Calu3 (cell line): Measurements from ENCODE around the gene SLC29A3. TPM values are rescaled to one million over a fixed set of nuclear protein-coding genes. Genes with fewer than 3 reads are reported as not detected.

Source experiments
- BruUV-seq: library from RNA; stranded (reverse); fragments of 400-500 nt; replicated peaks from 2 replicates; lab custom pipeline; 2021; lab: Mats Ljungman, UMichigan
- CTCF ChIA-PET: fragments of 300-600 bp; sonication (Branson Sonifier 250); formaldehyde crosslinking; loops from one replicate; lab custom pipeline; 2022; ENCODE audit warnings: antibody characterized with exemption; lab: Charles Lee
- DNase-seq: peaks from one replicate; pipeline ENCODE4 v3.0.0; 2022
- H3K27ac Mint-ChIP-seq: one replicate; pipeline ENCODE4 v1.8.0; 2022; ENCODE audit warnings: mixed read lengths; ENCODE audit not compliant: unreplicated experiment
- H3K27me3 Mint-ChIP-seq: one replicate; pipeline ENCODE4 v1.8.0; 2022; ENCODE audit warnings: mixed read lengths; ENCODE audit not compliant: unreplicated experiment
- H3K36me3 Mint-ChIP-seq: one replicate; pipeline ENCODE4 v1.8.0; 2022; ENCODE audit warnings: mild to moderate bottlenecking, moderate library complexity, mixed read lengths; ENCODE audit not compliant: insufficient read depth, unreplicated experiment
- H3K4me1 Mint-ChIP-seq: one replicate; pipeline ENCODE4 v1.8.0; 2022; ENCODE audit warnings: mild to moderate bottlenecking, low read depth, mixed read lengths; ENCODE audit not compliant: unreplicated experiment
- H3K4me3 Mint-ChIP-seq: one replicate; pipeline ENCODE4 v1.8.0; 2022; ENCODE audit warnings: mild to moderate bottlenecking, low read depth, moderate library complexity, mixed read lengths; ENCODE audit not compliant: unreplicated experiment
- H3K9me3 Mint-ChIP-seq: one replicate; pipeline ENCODE4 v1.8.0; 2022; ENCODE audit warnings: low read depth, mixed read lengths; ENCODE audit not compliant: unreplicated experiment
- CTCF ChIP-seq: fragments of 200-600 bp; IDR thresholded peaks from one replicate; pipeline ENCODE4 v1.8.0; 2022; ENCODE audit warnings: antibody characterized with exemption; ENCODE audit not compliant: unreplicated experiment
- intact Hi-C: fragments of 100-400 bp; cut with micrococcal nuclease; formaldehyde crosslinking; loops from one replicate; pipeline ENCODE4 v1.10.0; 2022; ENCODE audit not compliant: unreplicated experiment
- total RNA-seq: library from RNA; stranded (reverse); gene quantifications from 2 replicates; pipeline ENCODE4 v1.2.3, GENCODE V29; 2022

The SLC29A3 gene
- total RNA-seq, 1 experiment from 2014 or later, result 5.9 TPM

- CTCF ChIA-PET, result interaction anchor here (0.7 to 1.3 kb wide), 4 partner anchors 12 to 25 kb away, joined by 3 to 6 read pairs (median 4); partner anchors contain the start of gene SLC29A3
- intact Hi-C loops, result no loop called here
- no peak overlapping the region for H3K4me3 Mint-ChIP-seq
- no peak overlapping the region for H3K27ac Mint-ChIP-seq
- peaks cover 9% of the 10 kb centered on the region for H3K4me1 Mint-ChIP-seq
- H3K27me3 Mint-ChIP-seq, result no peaks in the 10 kb centered on the region
- no peak for DNase-seq
- no peaks in the 10 kb centered on the region for H3K36me3 Mint-ChIP-seq
- no peaks in the 10 kb centered on the region for H3K9me3 Mint-ChIP-seq
- TF ChIP-seq CTCF, result no peak
- BruUV-seq, result no TSS peak
These were observed 12.7 kb downstream of the SLC29A3 start for GRCh38 chr10:71331736-71332135.

- Mint-ChIP-seq H3K4me3 (no peak overlapping the region), H3K36me3 (no peaks in the 10 kb centered on the region), H3K4me1 (peaks cover 9% of the 10 kb centered on the region), H3K27ac (no peak overlapping the region), H3K9me3 (no peaks in the 10 kb centered on the region), H3K27me3 (no peaks in the 10 kb centered on the region)
- no peak for TF ChIP-seq CTCF
- intact Hi-C loops, result no loop called here
- CTCF ChIA-PET, result interaction anchor here (0.7 to 1.3 kb wide), 3 partner anchors 12 to 26 kb away, joined by 3 to 6 read pairs (median 4); partner anchors contain the start of gene SLC29A3
- no TSS peak for BruUV-seq
- no peak for DNase-seq
These were observed 13.4 kb downstream of the SLC29A3 start for GRCh38 chr10:71332466-71332865.

- no peak for DNase-seq
- CTCF ChIA-PET, result interaction anchor here (1.1 kb wide), 1 partner anchor 10 kb away, joined by 3 read pairs; no protein-coding TSS in a partner anchor
- no peaks in the 10 kb centered on the region for H3K27me3 Mint-ChIP-seq
- intact Hi-C loops, result no loop called here
- no peaks in the 10 kb centered on the region for H3K36me3 Mint-ChIP-seq
- no peak overlapping the region for H3K4me3 Mint-ChIP-seq
- H3K4me1 Mint-ChIP-seq, result peaks cover 9% of the 10 kb centered on the region
- no TSS peak for BruUV-seq
- no peak overlapping the region for H3K27ac Mint-ChIP-seq
- H3K9me3 Mint-ChIP-seq, result no peaks in the 10 kb centered on the region
- TF ChIP-seq CTCF, result no peak
These were observed 14.2 kb downstream of the SLC29A3 start for GRCh38 chr10:71333129-71333887.

GRCh38 chr10:71334221-71334791 is 15.2 kb downstream of the SLC29A3 start:
- H3K4me3 Mint-ChIP-seq, result no peak overlapping the region
- intact Hi-C loops, result no loop called here
- TF ChIP-seq CTCF, result no peak
- DNase-seq, result no peak
- CTCF ChIA-PET, result interaction anchor here (1.1 kb wide), 1 partner anchor 9 kb away, joined by 3 read pairs; no protein-coding TSS in a partner anchor
- no peaks in the 10 kb centered on the region for H3K9me3 Mint-ChIP-seq
- peaks cover 16% of the 10 kb centered on the region for H3K4me1 Mint-ChIP-seq
- no peak overlapping the region for H3K27ac Mint-ChIP-seq
- BruUV-seq, result no TSS peak
- no peaks in the 10 kb centered on the region for H3K27me3 Mint-ChIP-seq
- H3K36me3 Mint-ChIP-seq, result no peaks in the 10 kb centered on the region
